ENCODE results near the gene UBL5. TPM values are rescaled to one million over a fixed set of nuclear protein-coding genes. Genes with fewer than 3 reads are reported as not detected.
"Not testable (repeated sequence)": the region's sequence is repeated elsewhere in the genome, so short reads cannot be mapped to it uniquely, and the experiment has no call there.

Gene UBL5
- polyA plus RNA-seq, 1 of the 3 experiments (the other 2 are of a cell fraction) = 2,602 TPM

GRCh38 chr19:9839415-9839814 is 11.7 kb downstream of the UBL5 start:
- no peak for DNase-seq
- Histone ChIP-seq H3K27ac (ENCODE audit: low read depth in 2 of 2, low read length in 1 of 2) (no peak overlapping the region), H3K9me3 (no peaks in the 10 kb centered on the region), H3K27me3 (ENCODE audit: insufficient read depth) (no peaks in the 10 kb centered on the region), H3K9me2 (no peaks in the 10 kb centered on the region), H3K4me1 (ENCODE audit: control insufficient read depth in 1 of 2, insufficient read depth in 2 of 2, low read depth in 1 of 2, low read length in 1 of 2) (peaks cover 0 to 13% of the 10 kb centered on the region in 2 experiments; a peak in 1 of 4 replicates), H3F3A (replicated peaks; ENCODE audit: insufficient read depth) (peaks cover 2% of the 10 kb centered on the region), H3K36me3 (replicated peaks in 1 of 2; ENCODE audit: control insufficient read depth in 1 of 2, insufficient read depth in 2 of 2, low read length in 1 of 2) (peaks cover 25 to 39% of the 10 kb centered on the region in 2 experiments), H3K4me3 (ENCODE audit: low read depth in 2 of 2, low read length in 1 of 2) (no peak overlapping the region), H3K9ac (no peak overlapping the region), H2AFZ (ENCODE audit: low read depth) (no peak overlapping the region), H3K79me2 (ENCODE audit: insufficient read depth) (peaks cover 36% of the 10 kb centered on the region), H4K20me1 (ENCODE audit: insufficient read depth) (peaks cover 3% of the 10 kb centered on the region; the same call in 1 of the 2 replicates), H3K4me2 (no peak overlapping the region)
- ChIA-PET POLR2A (interaction anchor here (0.6 to 2.1 kb wide), 2 partner anchors 10 to 531 kb away, joined by 3 to 8 read pairs; no protein-coding TSS in a partner anchor), CTCF (interaction anchor here (0.5 to 1.8 kb wide), 3 partner anchors 8 to 170 kb away, joined by 3 to 6 read pairs (median 3); no protein-coding TSS in a partner anchor)
- TF ChIP-seq USF1 (IDR thresholded peaks at IDR 0.05; ENCODE audit: borderline replicate concordance, low read depth) = no peak
- TF ChIP-seq MXI1 (IDR thresholded peaks at IDR 0.05; ENCODE audit: low read depth, low read length) = peak; percentile 51; the same call in 1 of the 2 replicates
- TF ChIP-seq RCOR1 (IDR thresholded peaks at IDR 0.05; ENCODE audit: low read length) = 0 out of 2 replicates have a peak, but pooled peaks have one; percentile 21
- TF ChIP-seq SIN3A (IDR thresholded peaks at IDR 0.05; ENCODE audit: borderline replicate concordance, low read depth, low read length) = no peak
- WGBS (ENCODE audit: low lambda C conversion rate) = 92% methylated on average over 1 of the region's 1 CpG

- Histone ChIP-seq H3K4me1 (ENCODE audit: control insufficient read depth in 1 of 2, insufficient read depth in 2 of 2, low read depth in 1 of 2, low read length in 1 of 2) (peaks cover 0 to 4% of the 10 kb centered on the region in 2 experiments; a peak in 2 of 4 replicates), H4K20me1 (ENCODE audit: insufficient read depth) (peaks cover 19% of the 10 kb centered on the region), H3K27ac (ENCODE audit: low read depth in 2 of 2, low read length in 1 of 2) (no peak overlapping the region), H3K79me2 (ENCODE audit: insufficient read depth) (peaks cover 14% of the 10 kb centered on the region; the same call in 1 of the 2 replicates), H3K9me3 (no peaks in the 10 kb centered on the region), H3K4me2 (no peak overlapping the region), H3K9me2 (no peaks in the 10 kb centered on the region), H3F3A (replicated peaks; ENCODE audit: insufficient read depth) (no peaks in the 10 kb centered on the region), H3K27me3 (ENCODE audit: insufficient read depth) (no peaks in the 10 kb centered on the region), H2AFZ (ENCODE audit: low read depth) (no peak overlapping the region), H3K36me3 (replicated peaks in 1 of 2; ENCODE audit: control insufficient read depth in 1 of 2, insufficient read depth in 2 of 2, low read length in 1 of 2) (peaks cover 25 to 54% of the 10 kb centered on the region in 2 experiments), H3K4me3 (ENCODE audit: low read depth in 2 of 2, low read length in 1 of 2) (no peak overlapping the region), H3K9ac (no peak overlapping the region)
- no peak for DNase-seq
- ChIA-PET CTCF (interaction anchor here (1.3 kb wide), 1 partner anchor 15 kb away, joined by 4 read pairs; no protein-coding TSS in a partner anchor), POLR2A (no interaction called here)
- no peak for TF ChIP-seq NRF1 (IDR thresholded peaks at IDR 0.05; ENCODE audit: low read depth, low read length)
- TF ChIP-seq REST (IDR thresholded peaks at IDR 0.05; ENCODE audit: low read depth, low read length) = no peak
- no peak for TF ChIP-seq ELF1 (IDR thresholded peaks at IDR 0.05)
- TF ChIP-seq RCOR1 (IDR thresholded peaks at IDR 0.05; ENCODE audit: low read length) = no peak
- TF ChIP-seq RAD21 (IDR thresholded peaks at IDR 0.05; ENCODE audit: low read length) = no peak
- TF ChIP-seq ZBTB33 (IDR thresholded peaks at IDR 0.05; ENCODE audit: borderline replicate concordance, low read depth) = no peak
- TF ChIP-seq RFX5 (IDR thresholded peaks at IDR 0.05; ENCODE audit: low read length) = no peak
- TF ChIP-seq GABPA (IDR thresholded peaks at IDR 0.05; ENCODE audit: low read depth) = no peak
- 96% methylated on average over 5 of the region's 9 CpGs for WGBS (ENCODE audit: low lambda C conversion rate)
Measured at GRCh38 chr19:9842834-9843625, 15.3 kb downstream of the UBL5 start.

- H3F3A ChIP-seq (replicated peaks; ENCODE audit: insufficient read depth); H3K4me1 ChIP-seq (ENCODE audit: control insufficient read depth in 1 of 2, insufficient read depth in 2 of 2, low read depth in 1 of 2, low read length in 1 of 2); H3K27me3 ChIP-seq (ENCODE audit: insufficient read depth); DNase-seq; POLR2A ChIA-PET; H2AFZ ChIP-seq (ENCODE audit: low read depth); H3K9ac ChIP-seq; H3K9me2 ChIP-seq; H3K4me2 ChIP-seq; H3K27ac ChIP-seq (ENCODE audit: low read depth in 2 of 2, low read length in 1 of 2); H3K9me3 ChIP-seq; H3K4me3 ChIP-seq (ENCODE audit: low read depth in 2 of 2, low read length in 1 of 2): not testable (repeated sequence)
- CTCF ChIA-PET = interaction anchor here (1.3 kb wide), 1 partner anchor 14 kb away, joined by 4 read pairs; no protein-coding TSS in a partner anchor
- Histone ChIP-seq H3K36me3 (replicated peaks in 1 of 2; ENCODE audit: control insufficient read depth in 1 of 2, insufficient read depth in 2 of 2, low read length in 1 of 2) (peaks cover 25 to 53% of the 10 kb centered on the region in 2 experiments), H4K20me1 (ENCODE audit: insufficient read depth) (peaks cover 19% of the 10 kb centered on the region), H3K79me2 (ENCODE audit: insufficient read depth) (peaks cover 10% of the 10 kb centered on the region; the same call in 1 of the 2 replicates)
- 98% methylated on average over 12 of the region's 12 CpGs for WGBS (ENCODE audit: low lambda C conversion rate)
Measured at GRCh38 chr19:9843626-9844273, 16.0 kb downstream of the UBL5 start.
